ENCODE data around the gene UBE2N.
"Not testable (repeated sequence)": the region's sequence is repeated elsewhere in the genome, so short reads cannot be mapped to it uniquely, and the experiment has no call there.

The UBE2N gene

GRCh38 chr12:93411060-93411459 is 30.7 kb downstream of the UBE2N start:
- DNase-seq (ENCODE audit: low spot score), result not testable (repeated sequence)

GRCh38 chr12:93409343-93410187 is 32.2 kb downstream of the UBE2N start:
- DNase-seq (ENCODE audit: low spot score), result not testable (repeated sequence)

GRCh38 chr12:93408813-93409212 is 32.9 kb downstream of the UBE2N start:
- DNase-seq (ENCODE audit: low spot score), result no peak

- DNase-seq (ENCODE audit: low spot score), result no peak
Measured at GRCh38 chr12:93407963-93408283, 33.8 kb downstream of the UBE2N start.

- no peak for DNase-seq (ENCODE audit: low spot score)
Measured at GRCh38 chr12:93407054-93407962, 34.4 kb downstream of the UBE2N start.

GRCh38 chr12:93404961-93405849 is 36.5 kb downstream of the UBE2N start:
- no peak for DNase-seq (ENCODE audit: low spot score)

GRCh38 chr12:93403988-93404803 is 37.6 kb downstream of the UBE2N start:
- DNase-seq (ENCODE audit: low spot score), result no peak

GRCh38 chr12:93402333-93403311 is 39.1 kb downstream of the UBE2N start:
- DNase-seq (ENCODE audit: low spot score), result no peak

- not testable (repeated sequence) for DNase-seq (ENCODE audit: low spot score)
Measured at GRCh38 chr12:93399183-93399863, 42.4 kb downstream of the UBE2N start.

- no peak for DNase-seq (ENCODE audit: low spot score)
Measured at GRCh38 chr12:93397412-93397811, 44.3 kb downstream of the UBE2N start.

- no peak for DNase-seq (ENCODE audit: low spot score)
Measured at GRCh38 chr12:93393425-93393824, 48.3 kb downstream of the UBE2N start.

- DNase-seq (ENCODE audit: low spot score), result no peak
Measured at GRCh38 chr12:93390549-93391297, 51.0 kb downstream of the UBE2N start.

GRCh38 chr12:93390031-93390430 is 51.7 kb downstream of the UBE2N start:
- no peak for DNase-seq (ENCODE audit: low spot score)

- DNase-seq (ENCODE audit: low spot score), result no peak
Measured at GRCh38 chr12:93387780-93388179, 54.0 kb downstream of the UBE2N start.

- not testable (repeated sequence) for DNase-seq (ENCODE audit: low spot score)
Measured at GRCh38 chr12:93381976-93382437, 59.7 kb downstream of the UBE2N start.

GRCh38 chr12:93381161-93381975 is 60.4 kb downstream of the UBE2N start:
- DNase-seq (ENCODE audit: low spot score), result no peak

GRCh38 chr12:93380480-93381121 is 61.1 kb downstream of the UBE2N start:
- no peak for DNase-seq (ENCODE audit: low spot score)

All from SW480 (cell line).